HCT116 (cell line): Measurements from ENCODE around the gene MRPL24.

Source experiments
- FOSL1 ChIP-seq: IDR thresholded peaks from 2 replicates; pipeline ENCODE4 v1.6.1; 2012; ENCODE audit warnings: low read depth
- POLR2A ChIP-seq: IDR thresholded peaks from 2 replicates; pipeline ENCODE4 v1.7.0; 2011; ENCODE audit warnings: borderline replicate concordance; ENCODE audit not compliant: insufficient read depth, insufficient read length; ENCODE audit errors: extremely low read depth
- SIN3A ChIP-seq: IDR thresholded peaks from 2 replicates; pipeline ENCODE4 v1.6.1; 2012; ENCODE audit warnings: low read depth
- ZNF274 ChIP-seq: fragments of 200-500 bp; sonication (Bioruptor generic); IDR thresholded peaks from 2 replicates; pipeline ENCODE4 v1.6.1; 2014; ENCODE audit warnings: mild to moderate bottlenecking, low read depth, low read length, inconsistent platforms
- TF ChIP-seq, protein P1 (sequence below), 3 experiments: fragments of 200-600 bp in 1 of 3; sonication (generic) in 1 of 3; IDR thresholded peaks in 2 of 3; conservative IDR thresholded peaks in 1 of 3; 2 replicates each; pipeline ENCODE4 v1.5.1; 2012 to 2017; ENCODE audit warnings: low read depth in 2 of 3, low read length in 2 of 3, antibody characterized with exemption in 1 of 3, borderline replicate concordance in 1 of 3, control low read depth in 1 of 3, mild to moderate bottlenecking in 1 of 3, mixed read lengths in 1 of 3, mixed run types in 1 of 3, moderate library complexity in 1 of 3; ENCODE audit not compliant: insufficient read depth in 1 of 3

DNA sequence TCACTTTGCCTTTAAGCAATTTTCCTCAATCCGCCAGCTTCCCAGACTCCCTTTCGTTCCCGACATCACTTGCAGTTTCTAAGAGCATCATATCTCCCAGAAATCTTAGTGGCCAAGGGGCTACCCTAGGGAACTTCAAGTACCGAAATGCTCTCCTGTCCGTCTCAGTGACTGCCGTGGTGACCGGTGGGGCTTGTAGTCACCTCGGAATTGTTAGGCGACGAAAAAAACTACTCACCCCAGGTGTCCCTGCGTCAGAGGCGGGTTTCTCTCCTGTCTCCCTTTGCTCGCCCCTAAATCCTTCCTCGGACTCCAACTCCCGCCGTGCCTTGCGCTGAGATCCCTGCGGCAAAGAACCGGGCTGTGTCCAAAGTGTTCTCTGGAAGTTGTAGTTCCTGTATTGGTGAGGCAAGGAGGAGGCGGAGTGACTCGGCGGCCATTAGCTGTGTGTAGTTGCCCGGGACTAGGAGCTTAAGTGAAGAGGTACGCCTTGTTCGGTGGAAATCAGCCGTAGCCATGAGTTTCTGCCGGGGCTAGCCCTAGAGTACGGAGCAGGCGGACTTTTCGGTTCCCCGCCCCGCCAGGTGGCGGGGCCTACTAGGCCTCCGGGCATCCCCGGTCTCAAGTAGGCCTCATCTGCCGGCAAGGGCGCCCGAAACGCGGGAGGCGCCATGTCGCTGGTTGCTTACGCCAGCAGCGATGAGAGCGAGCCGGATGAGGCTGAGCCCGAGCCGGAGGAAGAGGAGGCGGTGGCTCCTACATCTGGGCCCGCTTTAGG is 26.4 kb upstream of the MRPL24 start, which contains the start of gene PRCC:
- no peak for TF ChIP-seq FOSL1
- TF ChIP-seq SIN3A, result no peak; the same call in none of the 2 replicates
- TF ChIP-seq, protein P1, sequence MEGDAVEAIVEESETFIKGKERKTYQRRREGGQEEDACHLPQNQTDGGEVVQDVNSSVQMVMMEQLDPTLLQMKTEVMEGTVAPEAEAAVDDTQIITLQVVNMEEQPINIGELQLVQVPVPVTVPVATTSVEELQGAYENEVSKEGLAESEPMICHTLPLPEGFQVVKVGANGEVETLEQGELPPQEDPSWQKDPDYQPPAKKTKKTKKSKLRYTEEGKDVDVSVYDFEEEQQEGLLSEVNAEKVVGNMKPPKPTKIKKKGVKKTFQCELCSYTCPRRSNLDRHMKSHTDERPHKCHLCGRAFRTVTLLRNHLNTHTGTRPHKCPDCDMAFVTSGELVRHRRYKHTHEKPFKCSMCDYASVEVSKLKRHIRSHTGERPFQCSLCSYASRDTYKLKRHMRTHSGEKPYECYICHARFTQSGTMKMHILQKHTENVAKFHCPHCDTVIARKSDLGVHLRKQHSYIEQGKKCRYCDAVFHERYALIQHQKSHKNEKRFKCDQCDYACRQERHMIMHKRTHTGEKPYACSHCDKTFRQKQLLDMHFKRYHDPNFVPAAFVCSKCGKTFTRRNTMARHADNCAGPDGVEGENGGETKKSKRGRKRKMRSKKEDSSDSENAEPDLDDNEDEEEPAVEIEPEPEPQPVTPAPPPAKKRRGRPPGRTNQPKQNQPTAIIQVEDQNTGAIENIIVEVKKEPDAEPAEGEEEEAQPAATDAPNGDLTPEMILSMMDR (IDR thresholded peaks at IDR 0.05 in 2 of 3, conservative IDR thresholded peaks at IDR 0.05 in 1 of 3; ENCODE audit: borderline replicate concordance in 1 of 3, insufficient read depth in 1 of 3, low read depth in 2 of 3, low read length in 2 of 3), result no peak
- TF ChIP-seq ZNF274, result no peak
- TF ChIP-seq POLR2A, result peak; percentile 47
